Colonic mucosa (tissue), 4 donors: Measurements from ENCODE around the gene HRG. TPM values are rescaled to one million over a fixed set of nuclear protein-coding genes. Genes with fewer than 3 reads are reported as not detected.

Experiments
- DNase-seq: peaks from one replicate; pipeline ENCODE4 v3.0.0-alpha.2; 2020
- H3K27ac ChIP-seq: fragments of 200-600 bp; one replicate; pipeline ENCODE4 v1.8.0; 2021
- H3K27me3 ChIP-seq: fragments of 200-600 bp; one replicate; pipeline ENCODE4 v1.8.0; 2021
- H3K36me3 ChIP-seq: fragments of 200-600 bp; one replicate; pipeline ENCODE4 v1.8.0; 2021
- H3K4me1 ChIP-seq: fragments of 200-600 bp; one replicate; pipeline ENCODE4 v1.8.0; 2021; ENCODE audit warnings: mild to moderate bottlenecking
- H3K4me3 ChIP-seq: fragments of 200-600 bp; one replicate; pipeline ENCODE4 v1.8.0; 2021
- H3K9ac ChIP-seq, 2 donors: one replicate each; pipeline ENCODE4 v1.7.0; 2013; ENCODE audit warnings: control low read depth in 2 of 2, low read depth in 2 of 2, low read length in 2 of 2
- H3K9me3 ChIP-seq: fragments of 200-600 bp; one replicate; pipeline ENCODE4 v1.8.0; 2021
- CTCF ChIP-seq: fragments of 200-600 bp; IDR thresholded peaks from one replicate; pipeline ENCODE4 v1.8.0; 2022; ENCODE audit warnings: antibody characterized with exemption, mild to moderate bottlenecking
- intact Hi-C: fragments of 100-400 bp; cut with DNase I; formaldehyde crosslinking; loops from one replicate; pipeline ENCODE4 v1.14.1; 2022
- total RNA-seq, 2 donors: library from RNA; stranded (reverse); fragmentation: NEBNext Ultra II Directional in 1 of 2; extraction: Animal tissue kit (Norgen Biotek cat#: 25700) in 1 of 2; gene quantifications; one replicate each; pipeline ENCODE4 v1.2.1, GENCODE V29; 2021
- donor health status: healthy.
- donor health status: DM: no; HTN: no; CAD: no.
- donor health status: DM: no; HTN: no; CAD: no.

Gene HRG
- total RNA-seq, 2 donors from 2014 or later: 0.25 TPM; not detected in 1

GRCh38 chr3:186619787-186620212, 46.0 kb upstream of the HRG start:
- intact Hi-C loops: loop anchor here (5.0 kb wide), 1 partner anchor 203 kb away; no protein-coding TSS in a partner anchor
- no peak for DNase-seq
- TF ChIP-seq CTCF: no peak
- H3K9me3 ChIP-seq: no peaks in the 10 kb centered on the region
- peaks cover 6% of the 10 kb centered on the region for H3K27me3 ChIP-seq
- H3K27ac ChIP-seq: no peak overlapping the region
- H3K4me1 ChIP-seq: no peaks in the 10 kb centered on the region
- no peak overlapping the region for H3K4me3 ChIP-seq
- H3K9ac ChIP-seq: no peak overlapping the region
- no peaks in the 10 kb centered on the region for H3K36me3 ChIP-seq

GRCh38 chr3:186620213-186621092, 45.4 kb upstream of the HRG start:
- TF ChIP-seq CTCF: no peak
- intact Hi-C loops: no loop called here

GRCh38 chr3:186621894-186622650, 43.7 kb upstream of the HRG start:
- no peak for TF ChIP-seq CTCF
- Histone ChIP-seq H3K4me3 (no peak overlapping the region), H3K4me1 (no peaks in the 10 kb centered on the region), H3K27me3 (peaks cover 6% of the 10 kb centered on the region), H3K36me3 (no peaks in the 10 kb centered on the region), H3K27ac (no peak overlapping the region), H3K9ac (no peak overlapping the region), H3K9me3 (no peaks in the 10 kb centered on the region)
- DNase-seq: no peak
- intact Hi-C loops: no loop called here

More at GRCh38 chr3:186620213-186621092, 45.4 kb upstream of the HRG start:
- Histone ChIP-seq H3K4me1 (no peaks in the 10 kb centered on the region), H3K9ac (no peak overlapping the region), H3K4me3 (no peak overlapping the region), H3K27ac (no peak overlapping the region), H3K27me3 (peaks cover 6% of the 10 kb centered on the region), H3K9me3 (no peaks in the 10 kb centered on the region), H3K36me3 (no peaks in the 10 kb centered on the region)
- no peak for DNase-seq

- Histone ChIP-seq H3K4me1 (no peaks in the 10 kb centered on the region), H3K9ac (no peak overlapping the region), H3K9me3 (no peaks in the 10 kb centered on the region), H3K36me3 (no peaks in the 10 kb centered on the region), H3K27ac (no peak overlapping the region), H3K27me3 (peaks cover under 1% of the 10 kb centered on the region), H3K4me3 (no peak overlapping the region)
- no peak for DNase-seq
- intact Hi-C loops: no loop called here
- no peak for TF ChIP-seq CTCF
These were observed 43.0 kb upstream of the HRG start for GRCh38 chr3:186622651-186623310.

GRCh38 chr3:186624598-186624997, 41.2 kb upstream of the HRG start:
- no peaks in the 10 kb centered on the region for H3K27me3 ChIP-seq
- TF ChIP-seq CTCF: no peak
- H3K4me3 ChIP-seq: no peak overlapping the region
- intact Hi-C loops: no loop called here
- no peak for DNase-seq
- no peaks in the 10 kb centered on the region for H3K9me3 ChIP-seq
- no peak overlapping the region for H3K9ac ChIP-seq
- H3K27ac ChIP-seq: no peak overlapping the region
- H3K36me3 ChIP-seq: no peaks in the 10 kb centered on the region
- no peaks in the 10 kb centered on the region for H3K4me1 ChIP-seq
